Heart right ventricle (tissue), 16 donors: ENCODE data around the gene MAGEA9B. TPM values are rescaled to one million over a fixed set of nuclear protein-coding genes. Genes with fewer than 3 reads are reported as not detected.
"Not testable (repeated sequence)": the region's sequence is repeated elsewhere in the genome, so short reads cannot be mapped to it uniquely, and the experiment has no call there.

ENCODE experiments used
- ATAC-seq, 8 donors: fragments of 200-7000 bp; cut with Tn5 transposase; one replicate each; pipeline ENCODE4 v1.9.1; 2020; ENCODE audit warnings: mild to moderate bottlenecking in 8 of 8, moderate library complexity in 8 of 8, moderate number of reproducible peaks in 1 of 8
- DNase-seq, 2 donors: peaks; one replicate each; pipeline ENCODE4 v3.0.0-alpha.2; 2020
- H3K27ac ChIP-seq, 10 donors: fragments of 200-600 bp; sonication (generic) in 2 of 10; one replicate each; pipeline versions ENCODE4 v1.5.0 to v1.8.0; 2020 to 2022; ENCODE audit warnings: mild to moderate bottlenecking in 3 of 10
- H3K27me3 ChIP-seq, 7 donors: fragments of 200-600 bp; one replicate each; pipeline ENCODE4 v1.8.0; 2021 to 2022; ENCODE audit warnings: mild to moderate bottlenecking in 2 of 7
- H3K36me3 ChIP-seq, 9 donors: fragments of 200-600 bp; sonication (generic) in 1 of 9; one replicate each; pipeline versions ENCODE4 v1.5.0 to v1.8.0; 2020 to 2022; ENCODE audit warnings: mild to moderate bottlenecking in 2 of 9
- H3K4me1 ChIP-seq, 9 donors: fragments of 200-600 bp; sonication (generic) in 1 of 9; one replicate each; pipeline versions ENCODE4 v1.5.0 to v1.8.0; 2020 to 2022; ENCODE audit warnings: mild to moderate bottlenecking in 4 of 9
- H3K4me3 ChIP-seq, 10 donors: fragments of 200-600 bp; sonication (generic) in 2 of 10; one replicate each; pipeline versions ENCODE4 v1.5.0 to v1.8.0; 2020 to 2022; ENCODE audit warnings: mild to moderate bottlenecking in 7 of 10, moderate library complexity in 2 of 10
- H3K9me3 ChIP-seq, 11 donors: fragments of 200-600 bp in 10 of 11; sonication (generic) in 2 of 11; one replicate each; pipeline versions ENCODE4 v1.5.0 to v1.8.0; 2013 to 2022; ENCODE audit warnings: mild to moderate bottlenecking in 2 of 11, control low read depth in 1 of 11, moderate library complexity in 1 of 11
- WGBS, 2 donors: extraction: QIAGEN DNeasy Blood & Tissue Kit; methylation state at CpG; one replicate each; pipeline ENCODE4 v1.1.7; 2013; ENCODE audit warnings: inconsistent platforms in 1 of 2; 5-methylcytosine and 5-hydroxymethylcytosine counted together
- intact Hi-C, 10 donors: fragments of 100-400 bp; cut with DNase I; formaldehyde crosslinking; loops; one replicate each; pipeline versions ENCODE4 v1.11.1 to v1.14.2; 2022
- polyA plus RNA-seq, 2 donors: library from polyadenylated mRNA; stranded (reverse); fragments of 200-250 nt; gene quantifications; one replicate each; pipeline ENCODE4 v1.2.3, GENCODE V29; 2013
- total RNA-seq, 10 donors: library from RNA; stranded (reverse); fragmentation: NEBNext Ultra II Directional in 3 of 10; extraction: Animal tissue kit (Norgen Biotek cat#: 25700) in 3 of 10; gene quantifications; one replicate each; pipeline versions ENCODE4 v1.2.1 to v1.2.4, GENCODE V29; 2021 to 2023
- TF ChIP-seq, protein P1 (sequence below), 9 donors: fragments of 200-600 bp; sonication (generic) in 2 of 9; IDR thresholded peaks; one replicate each; pipeline versions ENCODE4 v1.5.0 to v1.8.0; 2021 to 2022; ENCODE audit warnings: antibody characterized with exemption in 9 of 9, mild to moderate bottlenecking in 5 of 9, moderate library complexity in 1 of 9
- donor health status: Arrhythmogenic right ventricular cardiomyopathy.
- donor health status: ischemic (EF 13 %, LVEDD 7.1; RV severe dilation, severe dysfunction).
- donor health status: healthy with polysubstance abuse.
- donor health status: DM: no; HTN: yes; CAD: no.
- donor health status: DM: no; HTN: no; CAD: no.
- donor health status: ischemic (EF 25% LVEDD 6.9; RV normal size, moderate dysfunction).
- donor health status: ischemic (EF 25% LVEDD 5.7; RV mildly dilated, moderate dysfunction).
- donor health status: healthy.
- donor health status: DM: yes; HTN: yes; CAD: no.
- donor health status: Ischemic cardiomyopathy.
- donor health status: ischemic (EF 35%, LVEDD 5.7; RV mildly dilated, moderate dysfunction).
- donor health status: nonischemic (EF 11% LVEDD 7.7; RV severe dilation, severe dysfunction).
- donor health status: DM: yes; HTN: yes; CAD: no.
- donor health status: PGD.
- donor health status: ischemic (EF 29% LVEDD 5.4; RV normal size, mild dysfunction).
- donor health status: nonischemic (EF 23%, LVEDD 6.1; RV moderate dilation, normal function).

MAGEA9B gene
- total and polyA plus RNA-seq, 12 donors = not detected

DNA sequence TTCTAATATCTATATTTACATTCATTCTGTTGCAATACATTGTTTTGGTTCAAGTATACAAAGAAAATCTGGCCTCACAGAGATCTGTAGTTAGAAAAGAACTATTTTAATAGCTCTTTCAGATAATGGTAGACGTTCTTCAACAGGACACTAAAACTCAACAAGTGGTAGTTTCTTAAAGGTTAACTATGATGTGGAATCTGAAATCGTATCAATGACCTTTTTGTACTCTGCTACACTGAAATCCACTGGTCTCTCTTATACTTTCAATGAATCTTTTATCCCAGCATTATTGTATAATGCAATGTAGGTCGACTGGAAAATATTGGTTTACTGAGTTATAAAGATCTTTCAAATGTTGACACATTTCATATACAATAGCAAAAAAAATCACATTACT lies 31.6 kb upstream of the MAGEA9B start:
- DNase-seq = no peak
- TF ChIP-seq, protein P1, sequence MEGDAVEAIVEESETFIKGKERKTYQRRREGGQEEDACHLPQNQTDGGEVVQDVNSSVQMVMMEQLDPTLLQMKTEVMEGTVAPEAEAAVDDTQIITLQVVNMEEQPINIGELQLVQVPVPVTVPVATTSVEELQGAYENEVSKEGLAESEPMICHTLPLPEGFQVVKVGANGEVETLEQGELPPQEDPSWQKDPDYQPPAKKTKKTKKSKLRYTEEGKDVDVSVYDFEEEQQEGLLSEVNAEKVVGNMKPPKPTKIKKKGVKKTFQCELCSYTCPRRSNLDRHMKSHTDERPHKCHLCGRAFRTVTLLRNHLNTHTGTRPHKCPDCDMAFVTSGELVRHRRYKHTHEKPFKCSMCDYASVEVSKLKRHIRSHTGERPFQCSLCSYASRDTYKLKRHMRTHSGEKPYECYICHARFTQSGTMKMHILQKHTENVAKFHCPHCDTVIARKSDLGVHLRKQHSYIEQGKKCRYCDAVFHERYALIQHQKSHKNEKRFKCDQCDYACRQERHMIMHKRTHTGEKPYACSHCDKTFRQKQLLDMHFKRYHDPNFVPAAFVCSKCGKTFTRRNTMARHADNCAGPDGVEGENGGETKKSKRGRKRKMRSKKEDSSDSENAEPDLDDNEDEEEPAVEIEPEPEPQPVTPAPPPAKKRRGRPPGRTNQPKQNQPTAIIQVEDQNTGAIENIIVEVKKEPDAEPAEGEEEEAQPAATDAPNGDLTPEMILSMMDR (IDR thresholded peaks at IDR 0.05) = no peak
- H3K36me3 ChIP-seq = no peaks in the 10 kb centered on the region
- no peak for ATAC-seq
- no peaks in the 10 kb centered on the region for H3K9me3 ChIP-seq
- 78 to 88% methylated on average over 3 of the region's 3 CpGs for WGBS, 2 donors
- H3K27ac ChIP-seq = no peak overlapping the region
- intact Hi-C loops = no loop called here
- no peaks in the 10 kb centered on the region for H3K27me3 ChIP-seq
- peaks cover 0 to 12% (median 0%) of the 10 kb centered on the region in 9 donors for H3K4me1 ChIP-seq
- H3K4me3 ChIP-seq = no peak overlapping the region

DNA sequence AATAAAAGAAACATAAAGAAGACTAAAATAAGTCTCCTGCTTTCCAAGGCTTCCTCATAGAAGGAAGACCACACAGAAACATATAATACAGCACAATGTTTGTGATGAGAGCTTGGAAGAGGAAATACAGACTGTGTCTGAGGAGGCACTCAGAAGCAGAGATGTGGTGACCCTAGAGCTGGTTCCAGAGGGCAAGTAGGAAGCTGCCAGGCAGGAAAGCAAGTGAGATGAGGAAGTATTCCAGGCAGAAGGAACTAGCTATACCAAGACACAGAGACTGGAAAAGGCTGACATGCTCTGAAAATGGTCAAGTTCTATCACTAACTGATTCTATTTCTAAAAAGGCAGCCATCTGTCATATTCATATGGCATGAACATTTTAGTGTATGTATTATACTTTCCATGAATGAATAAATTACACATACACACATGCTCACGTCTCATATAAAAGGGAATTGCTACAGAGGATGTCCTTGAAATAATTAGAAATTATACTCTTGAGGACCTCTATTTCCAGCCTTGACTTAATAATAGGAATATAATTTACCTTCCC lies 24.4 kb upstream of the MAGEA9B start:
- TF ChIP-seq, protein P1 (IDR thresholded peaks at IDR 0.05) = no peak
- Histone ChIP-seq H3K27me3 (no peaks in the 10 kb centered on the region), H3K9me3 (peaks cover 0 to 5% (median 0%) of the 10 kb centered on the region in 11 donors), H3K36me3 (peaks cover 0 to 19% (median 0%) of the 10 kb centered on the region in 9 donors), H3K4me1 (peaks cover 0 to 2% (median 0%) of the 10 kb centered on the region in 9 donors), H3K27ac (no peak overlapping the region), H3K4me3 (no peak overlapping the region)
- DNase-seq = no peak
- intact Hi-C loops = no loop called here
- no peak for ATAC-seq
- 79 to 91% methylated on average over 1 of the region's 1 CpG for WGBS, 2 donors

DNA sequence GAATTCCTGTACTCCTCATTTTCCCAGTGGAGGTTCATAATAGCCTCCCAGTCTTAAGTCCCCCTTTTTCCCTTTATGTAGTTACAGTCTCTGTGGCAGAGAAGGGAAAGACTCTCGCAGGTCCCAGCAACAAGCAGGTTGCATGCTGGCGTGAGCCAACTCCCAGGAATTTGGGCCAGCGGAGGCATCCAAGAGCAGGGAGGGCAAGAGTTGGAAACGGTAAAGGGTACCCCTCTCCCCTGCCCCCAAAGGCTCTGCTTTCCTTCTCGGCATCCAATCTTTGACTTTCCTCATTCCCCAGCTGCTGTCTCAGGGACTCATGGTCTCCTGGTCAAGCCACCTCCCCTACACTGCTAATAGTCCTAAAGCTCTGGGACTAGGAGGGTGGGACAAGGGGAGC lies 23.3 kb upstream of the MAGEA9B start:
- DNase-seq = no peak
- no peak overlapping the region for H3K27ac ChIP-seq
- 75 to 86% methylated on average over 5 of the region's 5 CpGs for WGBS, 2 donors
- no peak for ATAC-seq
- H3K9me3 ChIP-seq = peaks cover 0 to 5% (median 0%) of the 10 kb centered on the region in 11 donors
- peaks cover 0 to 11% (median 0%) of the 10 kb centered on the region in 9 donors for H3K4me1 ChIP-seq
- no peak overlapping the region for H3K4me3 ChIP-seq
- H3K36me3 ChIP-seq = peaks cover 0 to 27% (median 0%) of the 10 kb centered on the region in 9 donors
- intact Hi-C loops = no loop called here
- H3K27me3 ChIP-seq = no peaks in the 10 kb centered on the region
- TF ChIP-seq, protein P1 (IDR thresholded peaks at IDR 0.05) = no peak

DNA sequence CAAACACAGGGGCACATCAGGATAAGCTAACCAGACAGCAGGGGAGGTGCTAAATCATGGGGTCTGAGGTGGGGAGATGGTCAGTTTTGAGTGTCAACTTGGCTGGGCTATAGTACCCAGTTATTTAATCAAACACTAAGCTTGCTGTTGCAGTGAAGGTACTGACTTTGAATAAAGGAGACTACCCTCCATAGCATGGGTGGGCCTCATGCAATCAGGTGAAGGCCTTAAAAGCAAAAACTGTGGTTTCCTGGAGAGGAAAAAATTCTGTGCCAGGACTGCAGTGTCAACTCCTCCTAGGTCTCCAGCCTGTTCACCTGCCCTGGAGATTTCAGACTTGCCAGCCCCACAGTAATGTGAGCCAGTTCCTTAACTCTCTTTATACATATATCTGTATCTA lies 20.4 kb upstream of the MAGEA9B start:
- intact Hi-C loops = no loop called here
- no peaks in the 10 kb centered on the region for H3K27me3 ChIP-seq
- no peak overlapping the region for H3K27ac ChIP-seq
- H3K36me3 ChIP-seq = peaks cover 0 to 33% (median 0%) of the 10 kb centered on the region in 9 donors
- H3K4me1 ChIP-seq = peaks cover 0 to 11% (median 0%) of the 10 kb centered on the region in 9 donors
- ATAC-seq = no peak
- no peak for DNase-seq
- TF ChIP-seq, protein P1 (IDR thresholded peaks at IDR 0.05) = no peak
- no peaks in the 10 kb centered on the region for H3K9me3 ChIP-seq
- H3K4me3 ChIP-seq = no peak overlapping the region

DNA sequence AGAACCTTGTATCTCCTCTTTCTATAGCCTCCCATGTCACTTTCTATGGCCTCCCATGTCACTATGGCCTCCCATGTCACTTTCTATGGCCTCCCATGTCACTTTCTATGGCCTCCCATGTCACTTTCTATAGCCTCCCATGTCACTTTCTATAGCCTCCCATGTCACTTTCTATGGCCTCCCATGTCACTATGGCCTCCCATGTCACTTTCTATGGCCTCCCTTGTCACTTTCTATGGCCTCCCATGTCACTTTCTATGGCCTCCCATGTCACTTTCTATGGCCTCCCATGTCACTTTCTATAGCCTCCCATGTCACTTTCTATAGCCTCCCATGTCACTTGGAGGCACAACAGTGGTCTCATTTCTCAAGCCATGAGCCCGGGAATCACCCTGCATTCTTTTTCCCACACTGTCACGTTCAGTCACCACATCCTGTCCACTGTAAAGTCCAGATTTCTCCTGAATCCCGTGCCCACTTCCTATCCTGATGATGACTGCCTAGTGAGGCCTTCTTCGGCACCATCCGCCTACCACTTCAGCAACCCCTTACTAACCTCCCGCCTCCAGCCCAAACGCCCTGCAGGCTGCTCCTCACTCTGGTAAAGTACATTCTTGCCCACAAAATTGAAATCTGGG lies 18.1 kb upstream of the MAGEA9B start:
- ATAC-seq, H3K4me3 ChIP-seq, H3K27me3 ChIP-seq, H3K27ac ChIP-seq, intact Hi-C loops, DNase-seq, H3K9me3 ChIP-seq: not testable (repeated sequence)
- Histone ChIP-seq H3K4me1 (peaks cover 0 to 11% (median 0%) of the 10 kb centered on the region in 9 donors), H3K36me3 (peaks cover 0 to 39% (median 0%) of the 10 kb centered on the region in 9 donors)
- 75 to 90% methylated on average over 7 of the region's 7 CpGs for WGBS, 2 donors

DNA sequence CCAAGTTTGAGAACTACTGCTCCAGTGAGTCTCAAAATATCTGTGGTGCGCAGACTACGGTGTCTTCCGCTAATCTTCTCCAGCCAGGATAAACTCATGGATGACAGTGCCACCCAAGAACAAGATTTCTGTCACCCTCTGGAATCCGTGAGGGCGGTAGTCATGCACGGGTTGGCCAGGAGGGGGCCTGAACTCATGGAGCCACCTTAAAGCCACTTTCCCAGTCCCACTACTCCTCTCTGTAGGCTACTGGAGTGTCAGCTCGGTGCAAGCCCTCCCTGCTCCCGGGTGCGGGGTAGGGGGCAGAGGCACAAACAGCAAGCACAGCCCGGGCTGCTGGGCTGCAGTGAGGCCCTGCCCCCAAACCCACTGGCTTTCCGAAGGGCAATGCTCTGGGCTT lies 11.3 kb upstream of the MAGEA9B start:
- H3K27me3 ChIP-seq, H3K4me1 ChIP-seq, H3K9me3 ChIP-seq, intact Hi-C loops, H3K27ac ChIP-seq, H3K4me3 ChIP-seq, DNase-seq: not testable (repeated sequence)
- WGBS, 2 donors = 34 to 50% methylated on average over 3 of the region's 11 CpGs
- peak in 2 of 8 donors; percentile 21 for ATAC-seq
- peaks cover 0 to 15% (median 0%) of the 10 kb centered on the region in 9 donors for H3K36me3 ChIP-seq

DNA sequence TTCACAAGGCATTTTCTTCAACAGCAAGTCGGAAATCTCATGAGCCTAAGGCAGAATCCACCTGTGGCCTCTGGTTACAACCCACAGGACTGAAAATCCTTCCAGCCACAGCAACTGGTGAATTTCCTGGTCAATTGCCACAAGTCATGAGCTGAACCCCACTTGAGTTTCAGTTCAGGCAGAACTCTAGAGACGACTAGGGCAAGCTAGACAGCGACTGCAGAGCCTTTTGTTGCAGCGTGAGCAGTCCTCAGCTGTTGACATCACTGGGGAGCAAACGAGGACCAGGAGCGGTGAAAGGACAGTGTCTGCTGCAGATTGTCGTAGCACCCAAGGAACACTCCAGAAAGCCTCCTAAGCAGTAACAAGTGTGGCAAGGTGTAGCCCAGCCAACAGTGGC lies 8.7 kb upstream of the MAGEA9B start:
- H3K4me1 ChIP-seq, ATAC-seq, intact Hi-C loops, H3K27me3 ChIP-seq, H3K4me3 ChIP-seq, H3K36me3 ChIP-seq, H3K27ac ChIP-seq, H3K9me3 ChIP-seq, DNase-seq: not testable (repeated sequence)
- WGBS, 2 donors = no CpG with 5 or more reads among the region's 7 CpGs
